SK-N-SH (cell line): Measurements from ENCODE around the gene STK32C.
A peak's percentile ranks its signal among the peaks of the same experiment; 100 is the strongest.

Experiments used
- EP300 ChIP-seq, 2 experiments: IDR thresholded peaks; 2 replicates each; pipeline versions ENCODE4 v1.4.0 to v1.6.1; 2012; ENCODE audit warnings: borderline replicate concordance in 1 of 2, low read depth in 1 of 2, low read length in 1 of 2
- GATA2 ChIP-seq: sonication (generic); formaldehyde crosslinking; IDR thresholded peaks from 2 replicates; pipeline ENCODE4 v1.5.0; 2020; ENCODE audit warnings: mild to moderate bottlenecking, missing genetic modification reagents
- MXI1 ChIP-seq: IDR thresholded peaks from 2 replicates; pipeline ENCODE4 v1.6.1; 2012; ENCODE audit warnings: mild to moderate bottlenecking, low read depth, low read length, improper control_type of control experiment
- RFX5 ChIP-seq: IDR thresholded peaks from 2 replicates; pipeline ENCODE4 v1.6.1; 2012; ENCODE audit warnings: mild to moderate bottlenecking, improper control_type of control experiment, low read length
- SIN3A ChIP-seq: IDR thresholded peaks from 2 replicates; pipeline ENCODE4 v1.6.1; 2012; ENCODE audit warnings: low read depth, mild to moderate bottlenecking, low read length, moderate library complexity, borderline replicate concordance
- TAF1 ChIP-seq: IDR thresholded peaks from 2 replicates; pipeline ENCODE4 v1.6.1; 2012; ENCODE audit warnings: low read depth, mild to moderate bottlenecking, low read length, moderate library complexity, borderline replicate concordance
- TCF12 ChIP-seq: IDR thresholded peaks from 2 replicates; pipeline ENCODE4 v1.4.0; 2012
- YY1 ChIP-seq: IDR thresholded peaks from 2 replicates; pipeline ENCODE4 v1.4.0; 2012; ENCODE audit warnings: low read depth, mild to moderate bottlenecking
- TF ChIP-seq, protein P1 (sequence below): IDR thresholded peaks from 2 replicates; pipeline ENCODE4 v1.6.1; 2012; ENCODE audit warnings: mild to moderate bottlenecking, low read depth, low read length, moderate library complexity
- TF ChIP-seq, protein P2 (sequence below): fragments of 150-350 bp; IDR thresholded peaks from 2 replicates; pipeline ENCODE4 v1.6.1; 2017; ENCODE audit warnings: antibody characterized with exemption, low read length, low read depth, borderline replicate concordance
- TF ChIP-seq, protein P3 (sequence below): fragments of 200-600 bp; sonication (generic); IDR thresholded peaks from 2 replicates; pipeline ENCODE4 v1.6.1; 2017; ENCODE audit warnings: antibody characterized with exemption, mild to moderate bottlenecking, moderate library complexity
- TF ChIP-seq, protein P4 (sequence below): IDR thresholded peaks from 2 replicates; pipeline ENCODE4; 2012
- TF ChIP-seq, protein P5 (sequence below): IDR thresholded peaks from 2 replicates; pipeline ENCODE4 v1.4.0; 2012; ENCODE audit warnings: low read depth
- TF ChIP-seq, protein P6 (sequence below): IDR thresholded peaks from 2 replicates; pipeline ENCODE4 v1.4.0; 2012; ENCODE audit warnings: low read depth, borderline replicate concordance

DNA sequence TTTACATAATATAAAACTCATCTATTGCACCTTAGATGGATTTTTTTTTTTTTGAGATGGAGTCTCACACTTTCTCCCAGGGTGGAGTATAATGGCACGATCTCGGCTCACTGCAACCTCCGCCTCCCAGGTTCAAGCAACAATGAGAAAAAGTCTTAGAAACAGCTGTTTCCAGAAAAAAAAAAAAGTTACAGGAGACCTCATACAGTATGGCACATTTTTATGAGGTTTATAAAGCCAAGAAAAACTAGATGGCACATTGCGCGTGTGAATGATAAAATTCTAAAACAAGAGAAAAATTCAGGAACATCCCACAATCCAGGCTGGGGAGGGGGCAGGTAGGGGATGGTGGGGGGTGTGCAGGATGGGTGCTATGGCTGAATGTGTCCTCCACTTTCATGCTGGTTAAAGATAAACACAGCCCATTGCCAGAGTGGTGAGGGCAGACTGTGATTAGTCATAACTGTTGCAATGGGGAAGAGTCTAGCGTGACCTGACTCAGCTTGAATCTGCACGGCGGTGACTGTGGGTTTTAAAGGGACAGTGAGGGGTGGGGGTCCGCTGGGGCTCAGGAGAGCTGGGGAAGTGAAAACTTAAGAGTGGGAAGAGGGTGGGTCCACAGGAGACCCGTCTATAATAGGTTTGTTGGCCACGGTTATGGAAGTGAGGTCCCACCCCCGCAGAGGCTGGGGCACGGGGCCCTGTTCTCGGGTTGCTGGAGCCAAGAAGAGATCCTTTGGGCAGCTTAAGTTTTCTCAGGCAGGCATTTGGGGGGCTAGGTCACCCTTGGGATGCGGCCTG, 12.3 kb upstream of the STK32C start:
- TF ChIP-seq TCF12 (no peak; the same call in 1 of the 2 replicates), EP300 (IDR thresholded peaks at IDR 0.05; ENCODE audit: borderline replicate concordance in 1 of 2, low read depth in 1 of 2, low read length in 1 of 2) (no peak), YY1 (no peak), MXI1 (no peak), SIN3A (no peak), GATA2 (CRISPR knock-in tag) (no peak), TAF1 (no peak), RFX5 (no peak)
- TF ChIP-seq, protein P1, sequence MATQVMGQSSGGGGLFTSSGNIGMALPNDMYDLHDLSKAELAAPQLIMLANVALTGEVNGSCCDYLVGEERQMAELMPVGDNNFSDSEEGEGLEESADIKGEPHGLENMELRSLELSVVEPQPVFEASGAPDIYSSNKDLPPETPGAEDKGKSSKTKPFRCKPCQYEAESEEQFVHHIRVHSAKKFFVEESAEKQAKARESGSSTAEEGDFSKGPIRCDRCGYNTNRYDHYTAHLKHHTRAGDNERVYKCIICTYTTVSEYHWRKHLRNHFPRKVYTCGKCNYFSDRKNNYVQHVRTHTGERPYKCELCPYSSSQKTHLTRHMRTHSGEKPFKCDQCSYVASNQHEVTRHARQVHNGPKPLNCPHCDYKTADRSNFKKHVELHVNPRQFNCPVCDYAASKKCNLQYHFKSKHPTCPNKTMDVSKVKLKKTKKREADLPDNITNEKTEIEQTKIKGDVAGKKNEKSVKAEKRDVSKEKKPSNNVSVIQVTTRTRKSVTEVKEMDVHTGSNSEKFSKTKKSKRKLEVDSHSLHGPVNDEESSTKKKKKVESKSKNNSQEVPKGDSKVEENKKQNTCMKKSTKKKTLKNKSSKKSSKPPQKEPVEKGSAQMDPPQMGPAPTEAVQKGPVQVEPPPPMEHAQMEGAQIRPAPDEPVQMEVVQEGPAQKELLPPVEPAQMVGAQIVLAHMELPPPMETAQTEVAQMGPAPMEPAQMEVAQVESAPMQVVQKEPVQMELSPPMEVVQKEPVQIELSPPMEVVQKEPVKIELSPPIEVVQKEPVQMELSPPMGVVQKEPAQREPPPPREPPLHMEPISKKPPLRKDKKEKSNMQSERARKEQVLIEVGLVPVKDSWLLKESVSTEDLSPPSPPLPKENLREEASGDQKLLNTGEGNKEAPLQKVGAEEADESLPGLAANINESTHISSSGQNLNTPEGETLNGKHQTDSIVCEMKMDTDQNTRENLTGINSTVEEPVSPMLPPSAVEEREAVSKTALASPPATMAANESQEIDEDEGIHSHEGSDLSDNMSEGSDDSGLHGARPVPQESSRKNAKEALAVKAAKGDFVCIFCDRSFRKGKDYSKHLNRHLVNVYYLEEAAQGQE, result no peak
- TF ChIP-seq, protein P2, sequence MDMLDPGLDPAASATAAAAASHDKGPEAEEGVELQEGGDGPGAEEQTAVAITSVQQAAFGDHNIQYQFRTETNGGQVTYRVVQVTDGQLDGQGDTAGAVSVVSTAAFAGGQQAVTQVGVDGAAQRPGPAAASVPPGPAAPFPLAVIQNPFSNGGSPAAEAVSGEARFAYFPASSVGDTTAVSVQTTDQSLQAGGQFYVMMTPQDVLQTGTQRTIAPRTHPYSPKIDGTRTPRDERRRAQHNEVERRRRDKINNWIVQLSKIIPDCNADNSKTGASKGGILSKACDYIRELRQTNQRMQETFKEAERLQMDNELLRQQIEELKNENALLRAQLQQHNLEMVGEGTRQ, result no peak
- TF ChIP-seq, protein P3, sequence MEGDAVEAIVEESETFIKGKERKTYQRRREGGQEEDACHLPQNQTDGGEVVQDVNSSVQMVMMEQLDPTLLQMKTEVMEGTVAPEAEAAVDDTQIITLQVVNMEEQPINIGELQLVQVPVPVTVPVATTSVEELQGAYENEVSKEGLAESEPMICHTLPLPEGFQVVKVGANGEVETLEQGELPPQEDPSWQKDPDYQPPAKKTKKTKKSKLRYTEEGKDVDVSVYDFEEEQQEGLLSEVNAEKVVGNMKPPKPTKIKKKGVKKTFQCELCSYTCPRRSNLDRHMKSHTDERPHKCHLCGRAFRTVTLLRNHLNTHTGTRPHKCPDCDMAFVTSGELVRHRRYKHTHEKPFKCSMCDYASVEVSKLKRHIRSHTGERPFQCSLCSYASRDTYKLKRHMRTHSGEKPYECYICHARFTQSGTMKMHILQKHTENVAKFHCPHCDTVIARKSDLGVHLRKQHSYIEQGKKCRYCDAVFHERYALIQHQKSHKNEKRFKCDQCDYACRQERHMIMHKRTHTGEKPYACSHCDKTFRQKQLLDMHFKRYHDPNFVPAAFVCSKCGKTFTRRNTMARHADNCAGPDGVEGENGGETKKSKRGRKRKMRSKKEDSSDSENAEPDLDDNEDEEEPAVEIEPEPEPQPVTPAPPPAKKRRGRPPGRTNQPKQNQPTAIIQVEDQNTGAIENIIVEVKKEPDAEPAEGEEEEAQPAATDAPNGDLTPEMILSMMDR, result no peak
- TF ChIP-seq, protein P4, sequence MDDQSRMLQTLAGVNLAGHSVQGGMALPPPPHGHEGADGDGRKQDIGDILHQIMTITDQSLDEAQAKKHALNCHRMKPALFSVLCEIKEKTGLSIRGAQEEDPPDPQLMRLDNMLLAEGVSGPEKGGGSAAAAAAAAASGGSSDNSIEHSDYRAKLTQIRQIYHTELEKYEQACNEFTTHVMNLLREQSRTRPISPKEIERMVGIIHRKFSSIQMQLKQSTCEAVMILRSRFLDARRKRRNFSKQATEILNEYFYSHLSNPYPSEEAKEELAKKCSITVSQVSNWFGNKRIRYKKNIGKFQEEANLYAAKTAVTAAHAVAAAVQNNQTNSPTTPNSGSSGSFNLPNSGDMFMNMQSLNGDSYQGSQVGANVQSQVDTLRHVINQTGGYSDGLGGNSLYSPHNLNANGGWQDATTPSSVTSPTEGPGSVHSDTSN, result no peak
- TF ChIP-seq, protein P5, sequence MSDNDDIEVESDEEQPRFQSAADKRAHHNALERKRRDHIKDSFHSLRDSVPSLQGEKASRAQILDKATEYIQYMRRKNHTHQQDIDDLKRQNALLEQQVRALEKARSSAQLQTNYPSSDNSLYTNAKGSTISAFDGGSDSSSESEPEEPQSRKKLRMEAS, result peak; percentile 53; the same call in 1 of the 2 replicates
- TF ChIP-seq, protein P6, sequence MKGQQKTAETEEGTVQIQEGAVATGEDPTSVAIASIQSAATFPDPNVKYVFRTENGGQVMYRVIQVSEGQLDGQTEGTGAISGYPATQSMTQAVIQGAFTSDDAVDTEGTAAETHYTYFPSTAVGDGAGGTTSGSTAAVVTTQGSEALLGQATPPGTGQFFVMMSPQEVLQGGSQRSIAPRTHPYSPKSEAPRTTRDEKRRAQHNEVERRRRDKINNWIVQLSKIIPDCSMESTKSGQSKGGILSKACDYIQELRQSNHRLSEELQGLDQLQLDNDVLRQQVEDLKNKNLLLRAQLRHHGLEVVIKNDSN, result no peak
